Measurements from ENCODE around the gene ECSIT.
"Not testable (repeated sequence)": the region's sequence is repeated elsewhere in the genome, so short reads cannot be mapped to it uniquely, and the experiment has no call there.

Gene ECSIT, protein sequence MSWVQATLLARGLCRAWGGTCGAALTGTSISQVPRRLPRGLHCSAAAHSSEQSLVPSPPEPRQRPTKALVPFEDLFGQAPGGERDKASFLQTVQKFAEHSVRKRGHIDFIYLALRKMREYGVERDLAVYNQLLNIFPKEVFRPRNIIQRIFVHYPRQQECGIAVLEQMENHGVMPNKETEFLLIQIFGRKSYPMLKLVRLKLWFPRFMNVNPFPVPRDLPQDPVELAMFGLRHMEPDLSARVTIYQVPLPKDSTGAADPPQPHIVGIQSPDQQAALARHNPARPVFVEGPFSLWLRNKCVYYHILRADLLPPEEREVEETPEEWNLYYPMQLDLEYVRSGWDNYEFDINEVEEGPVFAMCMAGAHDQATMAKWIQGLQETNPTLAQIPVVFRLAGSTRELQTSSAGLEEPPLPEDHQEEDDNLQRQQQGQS

DNA sequence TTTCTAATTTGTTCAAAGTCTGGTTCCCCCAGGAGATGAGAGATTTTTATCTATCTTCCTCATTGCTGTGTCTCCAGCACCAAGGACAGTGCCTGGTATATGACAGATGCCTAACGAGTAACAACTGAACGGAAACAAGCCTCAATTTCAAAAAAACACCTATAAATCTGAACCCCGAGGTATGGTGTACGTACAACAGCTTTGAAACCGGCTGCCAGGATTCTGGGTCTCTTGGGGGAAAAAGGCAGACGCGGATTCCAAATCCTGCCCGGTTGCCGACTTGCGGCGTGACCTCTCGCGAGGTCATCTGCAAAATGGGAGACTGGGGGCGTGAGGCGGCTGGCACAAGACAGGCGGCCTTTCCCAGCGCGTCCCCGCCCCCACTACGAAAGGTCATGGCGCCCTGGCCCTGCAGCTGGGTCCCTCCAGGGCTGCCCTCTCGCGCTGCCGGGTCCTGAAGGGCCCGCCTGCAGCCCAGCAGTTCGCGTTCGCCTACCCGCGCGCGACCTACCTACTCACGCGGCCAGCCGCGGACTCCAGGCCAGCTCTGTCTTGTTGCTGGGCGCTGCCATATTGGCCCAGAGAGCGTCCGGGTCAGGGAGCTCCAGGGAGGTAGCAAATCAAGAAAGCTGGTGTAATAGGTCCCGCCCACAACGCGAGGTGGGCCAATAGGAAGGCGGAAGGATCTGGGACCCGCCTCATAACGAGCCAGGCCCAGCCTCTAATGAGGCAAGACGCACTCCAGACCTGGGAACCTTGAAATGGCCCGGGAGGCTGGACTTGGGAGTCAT lies at the start of gene ECSIT:
ECSIT (minus strand) TSS at position 584 of the 791 bp plus-strand sequence. CDS start 9,964 bp downstream, outside the sequence.
- DNase-seq (ENCODE audit: low read depth in 2 of 2): peak; percentile 82 to 84

DNA sequence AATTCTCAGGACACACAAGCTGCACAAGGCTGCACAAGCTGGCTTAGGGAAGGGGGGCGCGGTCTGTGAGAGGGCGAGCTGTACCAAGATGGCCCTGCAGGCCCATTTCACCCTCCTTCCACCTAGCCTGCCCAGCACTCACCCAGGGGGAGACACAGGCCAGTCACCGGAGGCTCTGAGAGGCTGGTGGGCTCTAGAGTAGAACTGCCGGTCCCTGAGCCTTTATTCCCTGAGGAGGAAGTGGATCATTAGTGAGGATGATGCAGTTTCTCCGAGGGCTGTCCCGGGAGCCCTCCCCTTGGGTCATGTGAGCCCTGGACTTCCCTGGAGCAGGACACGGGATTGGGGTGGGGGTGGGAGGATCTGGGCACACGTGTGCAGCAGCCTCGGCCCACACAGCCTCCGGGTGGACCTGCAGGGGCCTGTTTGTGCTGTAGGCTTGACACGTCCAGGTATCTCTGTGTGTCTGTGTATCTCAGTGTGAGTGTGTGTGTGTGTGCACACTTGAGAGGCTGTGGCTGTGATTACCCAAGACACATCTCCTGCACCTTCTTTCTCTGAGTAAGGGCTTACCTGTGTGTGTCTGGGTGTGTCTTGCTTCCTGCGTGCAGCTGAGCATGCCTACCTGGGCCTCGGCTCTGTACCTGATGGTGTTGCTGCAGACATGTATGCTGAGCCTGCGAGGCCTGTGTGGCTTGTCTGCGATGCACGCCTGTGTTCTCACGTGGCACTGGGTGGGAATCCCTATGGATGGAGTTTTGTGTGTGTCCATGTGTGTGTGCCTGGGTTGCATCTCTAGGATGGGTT lies 48.7 kb upstream of the ECSIT start, which contains the start of gene ACP5:
ACP5 (minus strand) TSS at position 195 of the 807 bp plus-strand sequence. CDS start 328 bp downstream, outside the sequence.
- no peak for DNase-seq (ENCODE audit: low read depth in 2 of 2)

DNA sequence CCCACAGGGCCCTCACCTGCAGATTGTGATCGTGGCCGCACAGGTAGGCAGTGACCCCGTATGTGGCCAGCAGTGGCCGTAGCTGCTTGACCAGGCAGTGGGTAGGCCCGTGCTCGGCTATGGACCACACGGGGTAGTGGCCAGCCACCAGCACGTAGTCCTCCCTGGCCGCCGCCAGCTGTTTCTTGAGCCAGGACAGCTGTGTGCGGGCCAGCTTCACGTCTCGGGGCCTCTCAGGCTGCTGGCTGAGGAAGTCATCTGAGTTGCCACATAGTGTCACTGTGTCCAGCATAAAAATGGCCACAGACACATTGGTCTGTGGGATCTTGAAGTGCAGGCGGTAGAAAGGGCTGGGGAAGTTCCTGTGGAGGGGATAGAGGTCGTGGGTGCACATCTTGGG lies 47.3 kb upstream of the ECSIT start:
- DNase-seq (ENCODE audit: low read depth in 2 of 2): no peak

DNA sequence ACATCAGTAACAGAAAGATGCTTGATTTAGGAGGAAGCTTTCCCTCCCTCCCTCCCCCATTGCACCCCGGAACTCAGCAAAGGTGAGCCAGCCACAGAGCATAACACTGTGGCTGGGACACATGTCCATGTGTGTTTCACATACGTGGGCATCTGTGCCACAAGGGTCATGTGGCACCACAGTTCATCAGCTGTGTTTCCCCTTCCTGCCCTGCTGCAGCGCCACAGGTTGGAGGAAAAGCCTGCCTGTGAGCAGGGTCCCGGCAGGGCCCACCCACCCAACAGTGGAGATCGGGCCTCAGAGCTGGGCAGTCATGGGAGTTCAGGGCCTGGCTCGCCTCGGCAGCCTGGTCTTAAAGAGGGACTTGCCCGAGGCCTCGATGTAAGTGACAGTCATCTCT lies 45.8 kb upstream of the ECSIT start:
- no peak for DNase-seq (ENCODE audit: low read depth in 2 of 2)

DNA sequence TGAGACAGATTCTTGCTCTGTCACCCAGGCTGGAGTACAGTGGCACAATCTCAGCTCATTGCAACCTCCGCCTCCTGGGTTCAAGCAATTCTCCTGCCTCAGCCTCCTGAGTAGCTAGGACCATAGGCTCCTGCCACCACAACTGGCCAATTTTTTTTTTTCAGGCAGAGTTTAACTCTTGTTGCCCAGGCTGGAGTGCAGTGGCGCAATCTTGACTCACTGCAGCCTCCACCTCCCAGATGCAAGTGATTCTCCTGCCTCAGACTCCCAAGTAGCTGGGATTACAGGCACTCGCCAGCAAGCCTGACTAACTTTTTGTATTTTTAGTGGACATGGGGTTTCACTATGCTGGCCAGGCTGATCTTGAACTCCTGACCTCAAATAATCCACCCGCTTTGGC lies 44.8 kb upstream of the ECSIT start:
- DNase-seq (ENCODE audit: low read depth in 2 of 2): not testable (repeated sequence)

DNA sequence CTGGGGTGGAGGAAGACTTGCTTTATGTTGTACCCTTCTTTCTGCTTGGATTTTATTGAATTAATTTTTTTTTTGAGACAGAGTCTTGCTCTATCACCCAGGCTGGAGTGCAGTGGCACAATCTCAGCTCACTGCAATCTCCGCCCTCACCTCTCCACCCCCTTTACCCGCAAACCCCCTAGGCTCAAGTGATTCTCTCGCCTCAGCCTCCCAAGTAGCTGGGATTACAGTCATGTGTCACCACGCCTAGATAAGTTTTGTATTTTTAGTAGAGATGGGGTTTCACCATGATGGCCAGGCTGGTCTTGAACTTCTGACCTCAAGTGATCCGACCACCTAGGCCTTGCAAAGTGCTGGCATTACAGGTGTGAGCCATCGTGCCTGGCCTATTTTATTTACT lies 44.4 kb upstream of the ECSIT start:
- not testable (repeated sequence) for DNase-seq (ENCODE audit: low read depth in 2 of 2)

DNA sequence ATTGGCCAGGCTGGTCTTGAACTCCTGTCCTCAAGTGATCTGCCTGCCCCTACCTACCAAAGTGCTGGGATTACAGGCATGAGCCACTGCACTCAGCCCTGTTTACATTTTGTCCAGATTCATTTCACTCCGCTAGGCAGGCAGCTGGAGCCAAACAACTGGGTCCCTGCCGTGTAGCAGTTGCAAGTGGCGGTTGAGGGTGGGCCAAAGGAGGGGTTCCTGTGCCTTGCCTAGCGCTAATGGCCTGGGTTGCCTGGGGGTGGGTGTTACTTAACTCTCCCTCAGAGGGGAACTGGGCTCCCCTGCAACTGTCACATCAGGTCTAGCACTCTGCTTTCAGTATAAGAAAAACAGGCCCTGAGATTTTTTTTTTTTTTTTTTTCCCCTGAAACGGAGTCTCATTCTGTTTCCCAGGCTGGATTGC lies 41.1 kb upstream of the ECSIT start:
- DNase-seq (ENCODE audit: low read depth in 2 of 2): no peak

DNA sequence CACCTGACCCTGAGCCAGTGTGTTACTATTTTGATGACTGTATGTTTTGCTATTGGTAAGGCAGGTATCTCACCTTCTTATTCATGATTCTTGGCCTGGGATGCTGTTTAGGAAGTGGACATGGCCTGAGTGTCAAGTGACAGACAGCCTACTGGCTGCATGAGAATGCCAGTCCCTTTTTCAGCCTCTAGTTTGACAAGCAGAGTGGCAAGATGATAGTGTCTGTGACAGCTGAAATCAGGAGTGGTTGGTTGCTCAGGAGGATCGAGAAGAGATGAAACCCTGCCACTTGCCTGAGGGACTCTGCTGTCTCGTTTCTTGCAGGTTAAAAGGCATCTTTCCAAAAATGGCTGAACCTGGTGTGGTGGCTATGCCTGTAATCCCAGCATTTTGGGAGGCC lies 37.2 kb upstream of the ECSIT start:
- DNase-seq (ENCODE audit: low read depth in 2 of 2): no peak

DNA sequence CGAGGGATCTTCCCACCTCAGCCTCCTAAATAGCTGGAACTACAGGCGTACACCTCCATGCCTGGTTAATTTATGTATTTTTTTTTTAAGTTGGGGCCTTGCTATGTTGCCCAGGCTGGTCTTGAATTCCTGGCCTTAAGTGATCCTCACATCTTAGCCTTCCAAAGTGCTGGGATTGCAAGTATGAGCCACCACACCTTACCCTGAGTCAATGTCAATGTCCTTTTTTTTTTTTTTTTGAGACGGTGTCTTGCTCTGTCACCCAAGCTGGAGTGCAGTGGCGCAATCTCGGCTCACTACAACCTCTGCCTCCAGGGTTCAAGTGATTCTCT lies 36.7 kb upstream of the ECSIT start:
- DNase-seq (ENCODE audit: low read depth in 2 of 2): not testable (repeated sequence)

DNA sequence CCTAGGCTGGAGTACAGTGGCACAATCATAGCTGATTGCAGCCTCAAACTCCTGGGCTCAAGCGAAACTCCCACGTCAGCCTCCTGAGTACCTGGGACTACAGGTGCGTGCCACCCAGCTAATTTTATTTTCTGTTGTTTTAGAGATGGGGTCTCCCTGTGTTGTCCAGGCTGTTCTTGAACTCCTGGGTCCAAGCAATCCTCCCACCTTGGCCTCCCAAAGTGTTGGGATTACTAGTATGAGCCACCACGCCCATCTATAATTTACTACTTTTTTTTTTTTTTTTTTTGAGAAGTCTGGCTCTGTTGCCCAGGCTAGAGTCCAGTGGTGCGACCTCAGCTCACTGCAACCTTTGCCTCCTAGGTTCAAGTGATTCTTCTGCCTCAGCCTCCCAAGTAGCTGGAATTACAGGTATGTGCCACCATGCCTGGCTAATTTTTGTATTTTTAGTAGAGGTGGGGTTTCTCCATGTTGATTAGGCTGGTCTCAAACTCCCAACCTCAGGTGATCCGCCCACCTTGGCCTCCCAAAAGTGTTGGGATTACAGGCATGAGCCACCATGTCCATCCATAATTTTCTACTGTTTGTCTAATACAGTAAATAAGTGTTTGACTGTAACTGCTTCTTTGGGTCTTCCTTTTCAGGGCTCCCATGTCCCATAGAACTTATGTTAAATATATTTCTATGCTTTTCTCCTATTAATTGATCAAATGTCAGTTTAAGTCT lies 35.3 kb upstream of the ECSIT start:
- not testable (repeated sequence) for DNase-seq (ENCODE audit: low read depth in 2 of 2)

DNA sequence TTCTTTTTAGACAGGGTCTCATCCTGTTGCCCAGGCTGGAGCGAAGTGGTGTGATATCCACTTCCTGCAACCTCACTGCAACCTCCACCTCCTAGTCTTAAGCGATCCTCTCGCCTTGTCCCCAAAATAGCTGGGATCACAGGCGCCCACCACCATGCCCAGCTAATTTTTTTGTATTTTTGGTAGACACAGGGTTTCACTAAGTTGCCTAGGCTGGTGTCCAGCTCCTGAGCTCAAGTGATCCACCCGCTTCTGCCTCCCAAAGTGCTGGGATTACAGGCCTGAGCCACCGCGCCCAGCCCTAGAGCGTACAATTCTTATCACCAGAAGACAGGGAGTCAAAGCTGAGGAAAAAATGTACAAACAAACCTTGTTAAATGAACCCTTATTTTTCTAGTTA lies 34.6 kb upstream of the ECSIT start:
- no peak for DNase-seq (ENCODE audit: low read depth in 2 of 2)

DNA sequence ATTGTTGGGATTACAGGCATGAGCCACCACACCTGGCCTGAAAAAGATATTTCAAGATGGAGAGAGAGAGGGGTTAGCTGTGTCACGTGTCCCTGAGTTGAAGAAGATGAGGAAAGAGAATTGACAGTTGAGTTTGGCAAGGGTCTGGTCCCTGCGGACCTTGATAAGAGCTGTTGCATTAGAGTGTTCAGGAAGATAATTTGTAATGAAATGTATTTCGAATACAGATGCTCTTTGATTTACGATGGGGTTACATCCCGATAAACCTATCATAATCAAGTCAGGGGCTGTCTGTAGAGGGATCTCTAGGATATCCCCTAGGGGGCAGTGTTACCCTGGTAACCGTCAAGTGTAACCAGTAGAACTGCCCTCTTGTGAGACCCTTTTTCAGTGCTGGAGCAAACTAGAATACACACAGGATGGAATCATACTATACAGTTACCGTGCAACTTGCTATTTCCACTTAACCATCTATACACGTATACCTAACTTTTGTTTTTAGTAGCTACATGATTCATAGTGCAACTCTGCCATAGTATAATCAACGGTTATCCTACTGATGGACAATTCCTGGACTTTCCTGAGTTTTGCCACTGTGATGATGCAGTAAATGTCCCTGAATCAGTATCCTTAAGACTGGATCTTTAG lies 31.6 kb upstream of the ECSIT start:
- peak in 1 of 2 donors; percentile 35 for DNase-seq (ENCODE audit: low read depth in 2 of 2)

DNA sequence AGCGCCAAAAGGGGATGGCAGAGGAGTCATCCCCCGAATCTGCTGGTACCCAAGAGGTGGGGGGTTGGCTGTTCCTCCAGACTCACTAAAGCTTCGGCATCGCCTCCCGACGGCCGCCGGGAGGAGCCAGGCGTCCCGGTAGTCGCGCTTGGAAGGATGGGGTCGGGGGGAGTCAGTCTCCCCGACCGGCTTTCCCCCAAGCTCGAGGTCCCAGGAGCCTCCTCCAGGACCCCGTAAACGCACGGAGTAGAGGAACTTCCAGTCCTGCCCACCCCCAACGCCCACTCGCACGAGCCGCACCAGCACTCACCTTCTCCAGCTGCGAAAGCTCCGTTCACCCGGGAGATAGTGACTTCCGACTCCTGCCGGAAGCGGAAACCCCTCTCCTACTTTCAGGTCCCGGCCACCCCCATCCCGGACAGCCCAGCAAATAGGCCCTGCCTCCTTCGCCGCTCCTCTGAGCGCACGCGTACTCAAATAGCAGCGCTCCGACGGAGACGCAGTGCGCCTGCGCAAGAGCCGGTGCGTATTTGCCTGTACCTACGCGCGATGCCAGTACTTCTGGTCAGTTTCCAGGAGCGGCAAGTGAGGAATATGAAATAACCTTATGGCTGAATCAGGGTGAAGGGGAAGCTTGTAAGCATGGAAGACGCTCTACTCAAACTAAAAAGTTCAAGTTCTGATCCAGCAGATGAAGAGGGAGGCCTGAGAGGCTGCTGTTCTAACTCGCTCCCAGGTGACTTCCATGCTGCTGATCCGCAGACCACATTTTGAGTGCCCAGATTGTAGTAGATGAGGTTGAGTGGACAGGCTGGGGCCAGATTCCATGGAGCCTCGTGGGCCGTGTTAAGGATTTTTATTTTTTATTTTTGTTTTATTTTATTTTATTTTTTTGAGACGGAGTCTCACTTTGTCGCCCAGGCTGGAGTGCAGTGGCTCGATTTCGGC lies 30.2 kb upstream of the ECSIT start, which contains the start of gene ELOF1:
ELOF1 (minus strand) TSS at position 350 of the 948 bp plus-strand sequence. CDS start 4,883 bp downstream, outside the sequence.
- DNase-seq (ENCODE audit: low read depth in 2 of 2): peak; percentile 88 to 93

DNA sequence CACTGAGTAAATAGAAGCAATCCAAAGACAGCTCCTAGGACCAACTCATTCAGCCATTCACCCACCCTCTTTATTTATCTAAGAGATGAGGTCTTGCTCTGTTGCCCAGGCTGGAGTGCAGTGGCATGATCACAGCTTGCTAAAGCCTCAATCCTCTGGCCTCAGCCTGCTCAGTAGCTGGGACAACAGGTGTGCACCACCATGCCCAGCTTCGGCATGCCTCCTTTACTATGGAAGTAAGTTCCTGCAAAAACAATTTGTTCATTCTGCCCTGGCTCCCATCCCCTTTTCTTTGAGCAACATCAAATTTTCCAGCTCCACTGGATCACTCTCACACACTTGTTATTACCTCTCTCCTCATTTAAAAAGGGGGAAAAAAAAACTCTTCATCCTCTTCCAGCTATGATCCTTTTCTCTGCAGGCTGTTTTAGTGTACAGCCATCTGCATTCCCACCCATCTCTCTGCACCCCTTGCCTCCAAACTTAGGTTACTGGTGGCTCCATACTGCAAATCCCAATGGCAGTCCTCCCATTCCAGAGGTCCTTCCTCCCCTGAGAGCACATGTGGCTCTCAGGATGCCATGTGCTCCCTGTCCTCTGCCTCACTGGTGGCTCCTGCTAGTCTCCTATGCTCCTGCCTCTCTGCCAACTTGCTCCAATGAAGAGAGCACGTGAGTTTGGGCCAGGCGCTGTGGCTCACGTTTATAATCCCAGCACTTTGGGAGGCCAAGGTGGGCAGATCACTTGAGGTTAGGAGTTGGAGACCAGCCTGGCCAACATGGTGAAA lies 27.9 kb upstream of the ECSIT start:
- DNase-seq (ENCODE audit: low read depth in 2 of 2): no peak

DNA sequence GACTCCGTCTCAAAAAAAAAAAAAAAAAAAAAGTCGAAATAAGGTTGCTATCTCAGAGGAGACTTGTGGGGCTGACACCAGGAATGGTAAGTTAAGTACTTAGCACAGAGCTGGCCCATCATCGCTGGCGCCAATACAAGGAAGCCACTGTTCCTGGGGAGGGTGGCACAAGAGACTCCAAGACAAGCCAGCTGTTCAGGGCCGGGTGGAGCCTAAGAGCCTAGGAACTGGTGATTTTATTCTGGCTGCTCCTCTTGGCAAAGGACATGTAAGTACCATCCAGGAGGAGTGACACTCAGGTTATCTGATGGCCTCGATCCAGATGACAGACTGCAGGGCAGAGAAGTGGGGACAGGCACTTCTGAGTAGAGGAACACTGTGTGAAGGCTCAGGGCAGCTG lies 26.3 kb upstream of the ECSIT start:
- DNase-seq (ENCODE audit: low read depth in 2 of 2): no peak

DNA sequence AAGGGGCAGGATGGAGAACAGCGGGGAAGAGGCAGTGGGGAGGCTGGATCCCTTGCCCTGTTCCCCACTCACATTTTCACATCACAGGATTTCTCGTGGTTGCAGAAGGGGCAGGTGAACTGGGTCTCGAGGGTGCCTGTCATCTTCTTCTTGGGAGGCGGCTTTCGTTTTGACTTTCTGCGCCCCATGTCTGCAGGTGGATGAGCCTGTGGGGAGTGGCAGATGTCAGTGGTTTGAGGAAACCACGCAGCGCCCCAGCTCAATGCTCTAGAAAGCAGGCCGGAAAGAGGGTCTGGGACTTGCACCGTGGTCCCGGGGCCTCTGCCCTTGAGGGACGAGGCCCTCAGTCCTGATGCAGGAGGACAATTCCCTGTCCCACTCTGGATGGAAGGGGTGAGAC lies 25.2 kb upstream of the ECSIT start:
- no peak for DNase-seq (ENCODE audit: low read depth in 2 of 2)

DNA sequence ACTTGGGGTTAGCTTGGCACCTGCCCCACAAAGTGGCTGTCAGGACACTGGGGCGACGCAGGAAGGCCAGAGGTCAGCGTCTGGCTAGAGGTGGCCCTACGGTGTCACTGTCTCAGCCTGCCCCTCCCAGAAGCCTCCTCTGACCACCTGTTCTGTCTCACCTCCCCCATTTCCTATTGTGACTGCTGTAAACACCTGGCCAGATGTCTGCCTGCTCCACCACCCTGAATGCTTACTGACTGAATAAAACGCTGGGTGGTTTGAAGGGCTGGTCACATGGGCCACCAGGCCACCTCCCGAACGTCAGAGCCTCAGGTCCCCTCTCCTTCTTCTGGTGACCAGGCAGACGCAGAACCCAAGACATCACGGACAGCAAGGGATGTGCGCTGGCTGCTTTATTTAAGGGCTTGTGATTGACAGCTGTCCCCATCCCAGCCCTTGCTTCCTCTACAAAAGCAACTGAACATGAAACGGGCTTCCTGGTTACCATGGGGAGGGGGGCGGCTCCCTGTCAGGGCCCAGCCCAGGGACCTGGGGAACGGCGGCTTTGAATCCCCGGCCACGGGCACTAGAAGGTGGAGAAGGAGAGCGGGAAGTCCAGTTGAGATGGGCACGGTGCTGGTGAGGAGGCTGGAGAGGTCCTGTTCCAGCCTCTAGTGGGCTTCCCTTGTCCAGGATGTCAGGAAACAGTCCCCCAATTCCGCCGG lies 23.9 kb upstream of the ECSIT start:
- no peak for DNase-seq (ENCODE audit: low read depth in 2 of 2)

DNA sequence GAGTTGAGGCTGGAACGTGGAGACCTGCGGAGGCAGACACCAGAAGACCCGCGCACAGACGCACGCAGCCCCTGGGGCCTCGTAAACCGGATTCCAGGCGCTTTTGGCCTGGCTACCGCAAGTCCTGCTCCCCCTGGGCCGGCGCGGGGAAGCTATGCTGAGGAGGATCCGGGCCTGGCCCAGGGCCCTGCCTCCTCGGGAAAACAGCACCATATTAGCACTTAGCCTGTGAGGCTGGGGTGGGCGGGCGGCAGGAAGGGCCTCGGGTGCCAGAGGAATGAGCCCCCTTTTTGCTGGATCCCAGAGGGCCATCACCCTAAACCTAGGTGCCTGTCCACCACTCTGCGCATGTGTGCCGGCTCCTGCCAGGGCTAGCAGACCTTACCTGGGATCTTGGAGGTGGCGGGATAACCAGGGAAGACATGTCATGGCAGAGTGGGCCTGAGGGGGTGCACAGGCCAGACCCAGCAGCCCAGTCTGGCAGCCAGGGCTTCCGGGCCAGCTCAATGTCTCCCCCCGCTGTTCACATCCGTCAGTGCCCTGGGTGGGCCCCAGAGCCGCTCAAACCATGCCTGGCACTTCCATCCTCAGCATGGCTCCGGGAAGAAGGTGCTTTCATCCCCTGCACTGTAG lies 22.8 kb upstream of the ECSIT start:
- DNase-seq (ENCODE audit: low read depth in 2 of 2): no peak
